HG03159 (cell line): ENCODE data around the gene GLT6D1.

Source experiments
- ATAC-seq: cut with Tn5 transposase; IDR thresholded peaks from one replicate; pipeline ENCODE4 v1.9.1; 2021; ENCODE audit warnings: mild to moderate bottlenecking, moderate library complexity; ENCODE audit not compliant: unreplicated experiment

GLT6D1 gene

DNA sequence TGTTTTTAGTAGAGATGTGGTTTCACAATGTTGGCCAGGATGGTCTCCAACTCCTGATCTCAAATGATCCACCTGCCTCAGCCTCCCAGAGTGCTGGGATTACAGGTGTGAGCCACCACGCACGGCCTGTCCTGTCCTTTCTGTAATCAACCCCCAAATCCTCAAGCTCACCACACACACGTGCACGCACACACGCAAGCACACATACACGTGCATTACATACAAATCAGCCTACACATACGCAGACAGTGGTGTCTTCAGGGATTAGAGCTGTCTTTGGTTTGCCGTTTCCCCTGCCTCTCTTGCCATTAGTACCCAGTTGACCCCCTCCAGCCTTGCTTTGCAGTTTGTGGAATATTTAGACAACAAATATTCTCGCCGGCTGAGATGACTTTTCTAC, 6.5 kb downstream of the GLT6D1 start:
- ATAC-seq: no peak

DNA sequence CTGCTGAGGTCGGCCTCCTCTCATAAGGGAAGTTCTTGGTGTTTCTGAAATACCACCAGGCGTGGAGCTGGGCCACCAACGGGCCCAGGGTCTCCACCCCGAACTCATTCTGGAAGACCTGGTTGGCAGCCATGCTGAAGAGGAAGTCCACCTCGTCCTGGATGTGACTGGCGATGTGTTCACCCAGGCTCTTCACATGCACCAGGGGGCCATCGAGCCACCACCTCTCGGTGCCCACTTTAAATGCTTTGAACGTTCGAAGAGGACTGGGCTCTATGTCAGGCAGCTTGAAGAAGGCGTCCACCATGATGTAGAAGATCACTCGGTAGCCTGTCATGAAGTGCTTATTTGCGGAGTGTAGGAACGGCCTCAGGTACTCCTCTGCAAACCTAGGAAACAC, 15.1 kb downstream of the GLT6D1 start:
- no peak for ATAC-seq

DNA sequence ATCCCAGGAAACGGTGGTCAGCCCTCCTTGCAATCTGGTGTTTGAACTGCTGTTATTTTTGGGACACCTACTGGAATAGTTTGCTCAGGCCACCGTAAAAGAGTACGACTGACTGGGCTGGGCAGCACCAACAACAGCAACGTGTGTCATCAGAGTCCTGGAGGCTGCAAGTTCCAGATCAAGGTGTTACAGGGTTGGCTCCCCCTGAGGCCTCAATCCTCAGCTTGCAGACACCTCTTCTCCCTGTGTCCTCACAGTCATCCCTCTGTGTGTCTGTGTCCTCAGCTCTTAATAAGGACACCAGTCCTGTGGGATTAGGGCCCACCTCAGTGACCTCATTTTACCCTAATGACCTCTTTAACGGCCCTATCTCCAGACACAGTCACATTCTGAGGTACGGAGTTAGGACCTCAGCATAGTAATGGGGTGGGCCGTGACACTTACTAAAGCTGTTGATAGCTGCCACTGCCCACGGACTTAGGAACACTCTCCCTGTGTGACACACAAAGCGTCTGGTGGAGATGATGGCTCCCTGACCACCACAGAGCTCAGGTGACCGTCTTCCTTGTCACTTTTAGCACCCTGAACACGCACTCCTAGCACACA, 16.8 kb downstream of the GLT6D1 start:
- no peak for ATAC-seq

DNA sequence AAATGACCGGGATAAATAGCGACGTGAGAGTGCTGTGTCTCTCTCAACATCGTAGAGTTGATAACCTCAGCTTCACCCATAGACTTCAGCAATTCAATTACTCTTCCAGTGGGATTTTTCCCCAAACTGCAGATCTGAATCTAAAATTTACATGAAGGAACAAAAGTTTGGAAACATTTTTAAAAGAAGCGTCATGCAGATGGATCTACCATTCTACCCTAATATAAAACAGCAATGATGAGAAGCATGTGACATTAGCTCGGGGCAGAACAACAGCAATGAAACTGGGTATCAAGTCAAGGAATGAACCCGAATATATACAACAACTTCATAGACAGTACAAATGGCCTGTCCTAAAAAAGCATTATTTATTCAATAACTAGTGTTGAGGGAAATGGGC, 18.8 kb downstream of the GLT6D1 start:
- ATAC-seq: no peak

DNA sequence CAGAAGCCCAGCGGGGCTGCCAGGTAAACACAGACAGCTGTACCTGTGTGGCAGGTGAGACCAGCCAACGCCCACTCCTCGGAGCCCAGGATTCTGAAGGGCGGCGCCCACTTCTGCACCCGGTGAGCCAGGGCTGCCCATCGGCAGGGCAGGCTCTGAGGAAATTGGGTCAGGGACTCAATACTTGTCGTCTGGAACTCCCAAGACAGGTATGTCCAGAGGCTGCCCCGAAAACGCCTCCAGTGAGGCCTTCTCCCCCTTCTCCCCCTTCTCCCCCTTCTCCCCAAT, 19.8 kb downstream of the GLT6D1 start:
- ATAC-seq: no peak

DNA sequence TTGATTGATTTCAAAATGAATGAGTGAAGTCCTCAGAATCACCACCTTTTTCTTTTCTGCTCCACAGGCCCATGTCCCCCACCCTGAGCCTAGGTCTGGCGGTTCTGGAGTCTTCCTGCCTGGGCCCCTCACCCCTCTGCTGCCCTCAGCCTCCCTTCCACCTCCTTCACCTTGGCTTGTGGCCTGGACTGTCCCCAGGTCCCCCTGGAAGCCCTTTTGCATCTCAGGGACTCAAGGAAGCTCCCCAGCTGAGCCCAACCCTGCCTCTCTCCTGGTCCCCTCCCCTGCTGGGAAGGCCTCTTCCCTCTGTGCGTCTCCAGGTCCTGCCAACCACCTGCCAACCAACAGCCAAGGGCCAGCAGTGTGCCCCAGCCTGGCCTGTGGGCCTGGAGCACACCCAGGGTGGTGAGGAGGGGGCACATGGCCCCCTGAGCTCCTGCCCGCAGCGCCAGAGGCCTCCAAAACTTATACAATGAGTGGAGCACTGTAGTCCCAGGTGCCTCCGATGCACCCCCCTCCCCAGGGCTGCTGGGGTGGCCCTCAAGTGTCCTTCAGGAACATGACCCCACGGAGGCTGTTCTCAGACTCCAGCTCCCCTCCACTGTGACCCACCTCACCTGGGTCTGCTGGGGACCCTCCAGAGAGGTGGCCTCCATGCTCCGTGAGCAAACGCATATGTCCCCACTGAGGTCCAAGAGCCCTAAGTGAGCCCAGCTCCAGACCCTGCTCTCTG, 20.3 kb downstream of the GLT6D1 start:
- ATAC-seq: no peak

DNA sequence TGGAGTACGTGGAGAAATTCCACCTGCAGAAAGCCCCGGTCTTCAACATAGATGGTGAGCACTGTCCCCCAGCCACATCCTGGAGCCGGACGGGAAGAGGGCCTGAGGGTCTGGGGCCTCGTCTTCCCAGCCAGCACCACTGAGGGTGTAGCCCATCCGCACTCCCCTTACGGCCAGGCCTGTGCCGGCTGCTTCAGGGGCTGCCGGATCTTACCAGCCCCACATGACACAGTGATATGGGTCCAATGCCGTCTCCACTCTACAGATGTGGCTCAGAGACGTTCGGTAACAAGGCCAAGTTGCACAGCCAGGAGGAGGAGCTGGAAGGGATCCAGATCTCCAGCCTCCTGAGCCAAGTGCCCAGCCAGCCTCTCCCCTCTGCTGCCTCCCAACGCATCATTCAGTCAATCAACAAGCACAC, 21.3 kb downstream of the GLT6D1 start:
- ATAC-seq: no peak

DNA sequence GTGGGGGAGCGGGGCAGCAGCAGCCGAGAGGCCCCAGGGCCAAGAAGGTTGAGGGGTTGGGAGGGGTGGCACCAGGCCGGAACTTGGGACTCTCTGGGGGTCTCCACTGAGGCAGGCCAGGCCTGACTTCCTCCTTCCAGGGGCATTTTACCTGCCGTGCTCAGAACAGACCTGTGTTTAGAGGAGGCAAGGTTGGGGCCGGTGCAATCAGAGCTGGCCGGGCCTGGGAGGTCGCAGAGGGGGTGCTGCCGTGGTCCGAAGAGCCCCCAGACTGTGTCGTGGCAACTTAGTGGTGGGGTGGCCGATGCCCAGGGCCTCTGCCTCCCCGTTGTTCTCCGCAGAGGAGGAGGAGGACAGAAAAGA, 21.8 kb downstream of the GLT6D1 start:
- ATAC-seq: no peak

DNA sequence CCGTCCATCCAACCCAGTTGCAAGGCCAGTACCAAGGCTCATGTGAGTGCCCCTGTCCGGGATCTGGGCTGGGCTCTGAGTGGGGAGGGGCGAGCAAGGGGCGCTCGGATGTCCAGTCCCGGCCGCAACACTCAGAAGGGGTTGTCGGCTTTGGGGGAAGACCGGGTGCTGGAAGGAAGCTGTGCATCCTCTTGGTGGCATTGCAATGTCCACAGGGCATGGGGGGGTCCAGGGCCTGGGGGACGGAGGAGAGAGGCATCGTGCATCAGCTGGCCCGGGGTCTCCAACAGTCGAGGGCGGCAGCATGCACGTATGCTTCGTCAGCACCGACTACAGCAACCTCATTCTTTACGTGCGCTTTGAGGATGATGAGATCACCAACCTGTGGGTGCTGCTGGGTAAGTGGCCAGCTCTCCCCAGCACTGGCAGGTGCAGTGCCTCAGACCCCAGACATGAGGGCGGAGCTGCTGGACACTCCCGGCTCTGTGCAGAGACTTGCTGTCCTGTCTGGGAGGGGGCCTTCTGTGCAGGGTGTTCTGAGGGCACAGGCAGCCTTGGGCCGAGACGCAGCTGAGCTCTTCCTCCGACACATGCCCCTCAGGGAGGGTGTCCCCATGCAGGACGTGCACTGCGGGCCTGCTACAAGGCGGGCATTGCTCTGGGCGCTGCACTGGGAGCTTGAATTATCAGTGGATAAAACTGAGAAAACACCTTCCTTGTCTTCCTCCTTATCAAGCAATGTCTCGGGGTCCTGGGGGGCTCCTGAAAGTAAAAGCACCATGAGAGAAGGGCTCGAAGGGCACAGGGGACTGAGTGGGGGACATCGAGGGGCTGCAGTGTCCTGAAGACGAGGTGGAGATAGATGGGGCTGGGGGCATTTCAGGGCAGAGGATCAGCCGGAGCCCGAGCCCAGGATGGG, 22.5 kb downstream of the GLT6D1 start:
- no peak for ATAC-seq

DNA sequence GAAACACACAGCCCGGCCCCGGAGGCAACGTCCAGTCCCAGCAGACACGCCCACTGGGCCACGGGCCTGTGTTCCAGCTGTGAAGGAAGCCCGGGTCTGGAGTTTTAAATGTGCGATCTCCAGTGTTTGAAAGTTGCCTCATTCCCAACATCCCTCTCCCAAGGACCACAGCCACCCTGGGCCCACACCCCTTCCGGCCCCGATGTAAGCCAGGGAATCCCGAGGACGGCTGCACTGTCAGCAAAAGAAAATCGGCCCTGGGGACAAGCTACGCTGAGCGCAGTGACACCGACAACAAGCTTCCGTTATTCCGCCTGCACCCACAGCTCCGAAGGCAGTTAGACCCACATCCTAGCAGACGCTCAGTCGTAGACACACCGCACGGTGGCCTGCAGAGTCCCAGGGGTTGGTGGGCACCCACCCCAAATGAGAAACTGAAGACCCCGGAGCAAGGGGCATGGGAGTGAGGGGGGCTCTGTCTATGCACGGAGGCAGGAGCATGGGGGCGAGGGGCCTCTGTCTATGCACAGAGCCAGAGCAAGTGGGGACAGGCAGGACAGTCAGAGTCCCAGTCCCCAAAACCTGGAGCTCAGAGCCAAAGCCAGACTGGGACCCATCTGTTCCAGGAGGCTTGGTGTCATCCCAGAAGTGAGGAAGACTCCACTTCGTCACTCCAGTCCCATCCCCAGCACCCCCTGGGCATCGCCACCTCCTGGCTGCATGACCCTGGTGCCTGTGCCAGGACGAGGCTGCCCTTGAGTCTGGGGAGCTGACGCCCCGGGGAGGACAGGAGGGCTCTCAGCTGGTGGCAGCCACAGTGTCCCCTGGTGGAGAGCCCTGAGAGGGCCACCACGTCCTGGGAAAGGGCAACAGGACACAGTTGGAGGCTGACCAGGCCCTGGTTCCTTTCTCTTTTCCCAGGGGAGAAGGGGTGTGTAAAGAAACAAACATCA, 23.4 kb downstream of the GLT6D1 start:
- no peak for ATAC-seq

DNA sequence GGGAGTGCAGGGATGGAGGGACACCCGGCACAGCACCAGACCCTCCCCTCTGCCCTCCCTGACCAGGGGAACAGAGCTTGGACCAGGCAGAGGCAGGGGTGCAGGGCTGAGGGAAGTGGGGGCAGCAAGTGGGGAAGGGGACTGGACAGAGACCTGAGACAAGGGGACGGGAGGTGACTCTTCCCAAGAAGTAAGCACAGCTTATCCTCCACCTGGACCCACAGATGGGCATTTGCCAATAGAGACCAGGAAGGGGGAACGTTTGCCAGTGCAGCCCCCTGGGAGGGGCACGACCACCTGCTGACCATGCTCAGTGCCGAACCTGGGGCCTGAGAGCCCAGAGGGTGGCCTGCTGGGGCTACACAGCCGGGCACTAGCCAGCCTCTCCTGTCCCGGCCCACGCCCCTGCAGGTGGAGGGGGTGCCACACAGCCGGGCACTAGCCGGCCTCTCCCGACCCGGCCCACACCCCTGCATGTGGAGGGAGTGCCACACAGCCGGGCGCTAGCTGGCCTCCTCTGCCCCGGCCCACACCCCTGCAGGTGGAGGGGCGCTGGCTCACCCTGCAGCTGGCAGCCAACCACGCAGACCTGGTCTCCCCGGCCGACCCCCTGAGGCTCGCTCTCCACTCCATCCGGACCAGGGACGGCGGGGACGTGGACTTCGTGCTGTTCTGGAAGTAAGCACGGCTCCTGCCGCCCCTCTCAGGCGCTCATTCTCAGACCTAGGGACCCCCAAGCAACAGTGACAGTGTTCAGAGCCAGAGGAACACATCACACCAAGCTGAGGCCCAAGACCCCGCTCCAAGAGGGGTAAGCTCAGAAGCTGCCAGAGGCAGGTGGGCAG, 24.3 kb downstream of the GLT6D1 start:
- no peak for ATAC-seq

DNA sequence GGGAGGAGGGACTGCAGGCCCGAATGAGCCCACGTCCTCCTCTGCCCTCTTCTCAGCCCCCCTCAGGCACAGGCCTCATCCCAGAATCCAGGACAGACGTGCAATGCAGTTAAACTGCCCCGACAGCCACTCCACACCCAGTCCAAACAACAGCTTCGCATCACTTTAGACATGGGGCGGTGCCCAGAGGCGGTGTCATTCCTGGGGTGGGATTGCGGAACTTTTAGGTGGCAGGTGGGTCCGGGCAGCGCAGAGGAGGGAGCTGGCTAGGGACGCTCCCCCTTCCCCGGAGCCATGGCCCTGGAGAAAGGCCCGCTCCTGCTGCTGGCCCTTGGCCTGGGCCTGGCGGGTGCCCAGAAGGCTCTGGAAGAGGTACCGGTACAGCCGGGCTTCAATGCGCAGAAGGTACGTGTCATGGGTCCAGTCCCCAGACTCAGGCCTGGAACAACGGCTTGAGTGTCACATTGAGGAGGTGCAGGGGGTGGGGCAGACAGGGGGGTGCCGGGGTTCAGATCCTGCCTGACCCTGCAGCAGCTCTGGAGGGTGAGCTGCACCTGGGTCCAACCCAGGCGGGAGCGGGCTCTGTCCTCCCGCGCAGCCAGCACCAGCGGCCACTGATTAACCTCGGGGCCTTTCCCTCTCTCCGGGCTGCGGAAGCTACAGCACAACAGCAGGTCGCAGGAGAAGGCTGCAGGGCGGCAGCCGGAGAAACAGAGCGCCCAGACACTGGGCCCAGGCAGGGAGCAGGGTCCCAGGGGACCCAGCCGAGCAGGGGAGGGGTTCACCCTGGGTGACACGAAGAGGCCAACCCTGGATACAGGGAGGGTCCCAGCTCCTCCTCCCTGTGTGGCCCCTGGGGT, 25.2 kb downstream of the GLT6D1 start:
- no peak for ATAC-seq

DNA sequence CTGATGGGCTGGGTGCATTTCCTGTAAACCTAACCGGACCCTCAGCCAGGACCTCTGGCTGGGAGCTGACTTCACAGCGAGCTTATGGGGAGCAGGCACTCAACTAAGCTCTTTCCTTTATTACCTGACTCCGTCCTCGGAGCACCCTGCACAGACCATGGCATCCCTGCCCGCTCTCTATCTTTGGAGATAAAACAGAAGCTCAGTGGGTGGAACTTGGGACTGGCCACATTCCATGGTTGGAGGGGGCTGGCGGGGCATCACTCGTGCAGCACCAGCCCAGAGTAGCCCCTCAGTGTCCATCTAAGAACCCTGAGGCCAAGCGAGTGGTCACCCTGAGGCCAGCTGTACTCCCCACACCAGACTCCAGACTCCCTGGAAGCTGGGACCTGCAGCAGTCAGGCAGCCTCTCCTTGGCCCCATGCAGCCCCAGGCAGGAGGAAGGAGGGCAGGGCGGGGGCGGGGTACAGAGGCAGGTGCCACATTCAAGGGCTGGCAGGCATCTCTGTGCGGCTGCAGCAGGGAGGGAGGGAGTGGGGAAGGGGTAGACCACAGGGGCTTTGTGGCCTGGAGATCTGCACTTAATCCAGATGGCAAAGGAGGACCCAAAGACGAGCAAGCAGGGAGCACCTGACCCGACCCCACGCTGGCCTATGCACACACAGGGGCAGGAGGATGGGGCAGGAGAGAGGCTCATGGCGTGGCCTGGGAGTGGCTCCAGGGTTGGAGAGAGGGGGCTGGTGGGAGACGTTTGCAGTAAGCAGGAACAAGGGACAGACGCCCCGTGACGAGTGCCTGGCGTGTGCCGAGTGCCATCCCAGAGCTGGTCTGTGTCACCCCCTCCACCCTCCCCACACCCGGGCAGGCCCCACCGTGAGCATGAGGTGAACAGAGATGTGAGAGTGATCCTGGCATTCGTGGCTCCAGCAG, 26.1 kb downstream of the GLT6D1 start:
- ATAC-seq: no peak

DNA sequence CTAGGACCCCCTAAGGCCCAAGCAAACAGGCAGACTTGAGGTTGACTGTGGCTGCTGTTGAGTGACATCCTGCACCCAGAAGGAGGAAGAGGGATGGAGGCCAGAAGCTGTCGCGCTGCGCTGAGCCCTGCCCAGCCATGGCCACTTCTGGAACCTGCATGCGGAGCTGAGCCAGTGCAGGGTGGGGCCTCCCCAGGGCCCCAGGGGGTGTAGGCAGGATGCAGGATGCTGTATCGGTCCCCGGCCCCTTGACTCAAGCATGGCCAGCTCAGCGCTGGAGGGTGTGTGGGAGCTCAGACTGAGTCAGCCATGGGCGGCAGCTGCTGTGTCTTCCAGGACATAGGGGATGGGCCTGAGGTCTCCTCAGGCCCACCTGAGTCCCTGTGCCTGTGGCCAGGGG, 26.9 kb downstream of the GLT6D1 start:
- no peak for ATAC-seq

DNA sequence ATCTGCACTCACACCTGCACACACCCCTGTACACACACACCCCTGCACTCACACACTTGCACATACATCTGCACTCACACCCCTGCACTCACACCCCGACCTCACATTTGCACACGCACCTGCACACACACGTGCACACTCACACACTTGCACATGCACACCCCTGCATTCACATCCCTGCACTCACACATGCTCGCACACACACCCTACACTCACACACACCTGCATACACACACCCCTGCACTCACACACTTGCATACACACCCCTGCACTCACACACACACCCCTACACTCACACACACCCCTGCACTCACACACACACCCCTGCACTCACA, 27.5 kb downstream of the GLT6D1 start:
- no peak for ATAC-seq

DNA sequence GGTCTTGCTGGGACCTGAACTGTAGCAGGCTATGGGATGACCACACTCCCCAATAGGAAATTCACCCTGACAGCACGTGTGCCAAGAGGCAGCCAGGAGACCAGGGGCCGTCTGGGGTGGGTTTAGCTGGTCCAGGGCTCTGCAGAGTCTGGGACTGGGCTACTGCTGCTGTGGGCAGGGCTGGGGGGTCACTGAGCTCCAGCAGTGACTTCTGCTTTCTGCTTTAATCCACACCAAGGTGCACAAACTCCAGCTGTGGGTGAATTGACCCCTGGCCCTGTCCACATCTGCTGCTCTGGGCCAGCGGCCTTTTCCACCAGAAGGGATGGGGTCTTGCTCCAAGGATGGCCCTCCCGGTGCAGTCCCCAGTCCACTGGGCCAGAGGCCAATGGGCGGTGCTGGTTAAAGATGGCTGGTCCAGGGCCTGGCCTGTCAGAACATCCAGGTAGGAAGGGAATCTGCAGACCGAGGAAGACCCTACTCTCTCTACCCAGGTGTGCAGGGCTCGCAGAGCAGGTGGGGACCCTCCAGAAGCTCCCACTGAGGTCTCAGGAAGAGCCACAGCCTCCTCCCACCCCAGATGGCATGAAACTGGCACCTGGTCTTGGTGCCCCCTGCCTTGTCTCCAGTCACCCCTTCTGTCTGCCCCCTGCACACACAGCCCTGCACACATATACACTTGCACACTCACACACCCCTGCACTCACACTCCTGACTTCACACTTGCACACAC, 28.0 kb downstream of the GLT6D1 start:
- ATAC-seq: no peak

DNA sequence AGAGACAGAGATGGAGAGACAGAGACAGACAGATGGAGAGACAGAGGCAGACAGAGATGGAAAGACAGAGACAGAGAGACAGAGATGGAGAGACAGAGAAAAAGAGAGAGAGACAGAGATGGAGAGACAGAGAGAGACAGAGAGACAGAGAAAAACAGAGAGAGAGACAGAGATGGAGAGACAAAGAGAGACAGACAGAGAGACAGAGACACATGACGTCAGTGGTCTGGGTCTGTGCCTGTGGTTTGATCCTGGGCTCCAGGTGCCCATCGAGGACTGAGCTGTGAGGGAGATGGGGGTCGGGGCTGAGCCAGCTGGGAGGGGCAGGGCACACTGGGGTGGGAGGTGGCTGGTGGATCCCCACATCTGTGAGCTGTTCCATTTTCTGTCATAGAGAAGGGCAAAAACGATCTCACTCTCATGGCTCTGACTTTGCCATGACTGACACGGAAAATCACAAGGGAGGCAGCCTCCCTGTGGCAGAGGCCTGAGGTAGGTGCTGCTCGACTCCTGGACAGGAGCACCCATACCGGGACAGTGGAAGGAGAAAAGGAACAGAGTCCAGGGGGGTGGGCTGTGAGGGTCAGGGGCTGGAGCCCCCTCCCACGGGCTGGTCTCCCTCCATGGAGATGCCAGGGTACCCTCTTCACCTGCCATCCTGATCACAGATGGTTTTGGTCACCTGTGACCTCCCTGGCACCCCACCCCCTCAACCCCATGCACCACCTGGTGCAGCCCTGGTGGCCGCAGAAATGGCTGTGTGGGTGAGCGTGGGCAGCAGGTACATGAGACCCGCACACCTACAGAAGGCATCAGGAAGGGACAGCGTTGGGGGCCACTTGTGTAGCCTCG, 28.8 kb downstream of the GLT6D1 start:
- no peak for ATAC-seq
